ENCODE data around the gene EMILIN1.

The EMILIN1 gene

GRCh38 chr2:27123302-27124150 is 45.1 kb downstream of the EMILIN1 start, which contains the start of gene ABHD1:
TSS of gene ABHD1 (plus strand) at chr2:27123815. CDS start at chr2:27123949, 134 bp downstream.
- no peak for DNase-seq (ENCODE audit: low spot score)

DNA sequence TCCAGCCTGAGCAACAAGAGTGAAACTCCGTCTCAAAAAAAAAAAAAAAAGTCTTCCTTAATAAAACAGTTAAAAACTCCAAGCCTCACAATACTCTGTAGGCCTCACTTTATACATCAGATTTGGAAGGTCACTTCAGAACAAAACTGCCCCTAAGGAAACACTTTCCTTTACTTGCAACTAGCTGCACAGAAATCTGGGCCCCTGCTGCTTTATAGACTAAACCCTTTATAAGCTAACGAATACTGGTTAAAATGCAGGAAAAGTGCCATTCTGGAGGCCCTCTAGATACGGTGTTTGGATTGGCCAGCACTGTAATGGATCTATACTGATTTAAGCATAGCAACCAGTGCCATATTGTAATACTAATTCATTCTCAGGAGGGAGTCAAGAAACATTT is 46.7 kb downstream of the EMILIN1 start:
- DNase-seq (ENCODE audit: low spot score) = no peak

DNA sequence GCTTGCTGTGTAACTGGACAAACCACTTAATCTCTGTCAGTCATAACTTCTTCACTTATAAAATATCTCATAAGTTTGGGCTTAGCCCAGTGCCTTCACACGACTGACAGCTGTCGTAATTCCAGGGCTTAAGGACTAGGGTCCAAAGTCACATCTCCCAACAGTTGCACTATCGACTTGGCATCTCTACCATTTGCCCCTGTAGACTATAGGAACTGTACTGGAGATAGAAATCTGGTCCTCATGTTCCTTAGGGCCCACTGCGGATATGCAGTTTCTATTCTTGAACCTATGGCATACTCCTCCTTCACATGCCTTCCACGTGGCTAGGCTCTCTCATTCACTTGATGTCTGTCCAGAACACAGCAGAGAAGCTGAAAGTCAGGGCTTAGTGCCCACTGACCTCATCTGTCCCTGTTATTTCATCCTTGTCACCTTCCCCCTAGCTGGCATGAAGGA is 47.9 kb downstream of the EMILIN1 start:
- no peak for DNase-seq (ENCODE audit: low spot score)

DNA sequence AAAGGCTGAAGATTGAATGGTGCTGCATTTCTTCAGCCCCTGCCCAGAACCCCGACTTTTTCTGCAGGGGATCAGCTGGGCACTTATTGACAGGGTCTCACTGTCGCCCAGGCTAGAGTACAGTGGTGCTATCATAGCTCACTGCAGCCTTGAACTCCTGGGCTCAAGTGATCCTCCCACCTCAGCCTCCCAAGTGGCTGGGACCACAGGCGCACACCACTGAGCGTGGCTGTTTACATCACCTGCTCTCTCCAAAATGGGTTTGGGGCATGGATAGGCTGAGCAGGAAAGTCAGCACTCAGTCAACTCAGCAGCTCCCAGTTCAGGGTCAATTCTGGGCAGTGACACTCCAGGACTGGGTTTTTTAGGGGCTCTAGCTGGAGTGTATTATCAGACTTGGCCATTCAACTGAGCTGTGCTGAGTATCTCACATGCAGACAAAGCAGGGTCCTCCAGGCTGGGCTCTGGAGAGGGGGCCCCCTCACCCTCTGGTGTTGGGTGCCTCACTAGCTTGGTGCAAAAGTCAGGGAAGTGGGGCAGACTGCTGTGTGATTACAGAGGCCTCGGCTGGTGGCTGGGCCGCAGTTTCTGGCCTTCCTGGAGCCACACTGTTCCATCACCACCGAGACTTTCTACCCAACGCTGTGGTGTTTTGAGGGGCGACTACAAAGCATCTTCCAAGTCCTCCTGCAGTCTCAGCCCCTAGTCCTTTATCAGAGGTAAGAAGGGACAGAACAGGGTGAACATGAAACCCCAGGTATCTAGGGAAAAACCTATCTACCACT is 49.7 kb downstream of the EMILIN1 start:
- DNase-seq (ENCODE audit: low spot score) = no peak

- DNase-seq (ENCODE audit: low spot score) = peak; percentile 41
These were observed 50.5 kb downstream of the EMILIN1 start for GRCh38 chr2:27128668-27129571.

DNA sequence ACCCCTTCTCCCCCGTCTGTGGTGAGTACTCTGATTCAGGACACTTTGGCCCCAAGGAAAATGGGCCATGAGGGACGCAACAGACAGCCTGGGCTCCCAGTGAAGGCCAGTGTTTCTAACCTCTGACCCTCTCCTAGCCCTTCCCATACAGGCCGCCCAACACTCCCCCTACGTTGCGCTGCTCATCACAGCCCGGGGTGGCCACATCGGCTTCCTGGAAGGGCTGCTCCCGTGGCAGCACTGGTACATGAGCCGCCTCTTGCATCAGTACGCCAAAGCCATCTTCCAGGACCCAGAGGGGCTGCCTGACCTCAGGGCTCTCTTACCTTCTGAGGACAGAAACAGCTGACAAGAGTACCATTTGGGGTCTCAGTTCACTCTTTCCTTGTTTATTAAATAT is 52.0 kb downstream of the EMILIN1 start:
- peak; percentile 44 for DNase-seq (ENCODE audit: low spot score)

- DNase-seq (ENCODE audit: low spot score) = no peak
These were observed 53.0 kb downstream of the EMILIN1 start for GRCh38 chr2:27131429-27131828.

GRCh38 chr2:27133195-27133875 is 54.9 kb downstream of the EMILIN1 start:
- DNase-seq (ENCODE audit: low spot score) = no peak

- DNase-seq (ENCODE audit: low spot score) = peak; percentile 98
These were observed 55.7 kb downstream of the EMILIN1 start, which contains the start of gene PREB for GRCh38 chr2:27133905-27134780. TSS of gene PREB (minus strand) at chr2:27134636. CDS start at chr2:27134421, 215 bp downstream.

DNA sequence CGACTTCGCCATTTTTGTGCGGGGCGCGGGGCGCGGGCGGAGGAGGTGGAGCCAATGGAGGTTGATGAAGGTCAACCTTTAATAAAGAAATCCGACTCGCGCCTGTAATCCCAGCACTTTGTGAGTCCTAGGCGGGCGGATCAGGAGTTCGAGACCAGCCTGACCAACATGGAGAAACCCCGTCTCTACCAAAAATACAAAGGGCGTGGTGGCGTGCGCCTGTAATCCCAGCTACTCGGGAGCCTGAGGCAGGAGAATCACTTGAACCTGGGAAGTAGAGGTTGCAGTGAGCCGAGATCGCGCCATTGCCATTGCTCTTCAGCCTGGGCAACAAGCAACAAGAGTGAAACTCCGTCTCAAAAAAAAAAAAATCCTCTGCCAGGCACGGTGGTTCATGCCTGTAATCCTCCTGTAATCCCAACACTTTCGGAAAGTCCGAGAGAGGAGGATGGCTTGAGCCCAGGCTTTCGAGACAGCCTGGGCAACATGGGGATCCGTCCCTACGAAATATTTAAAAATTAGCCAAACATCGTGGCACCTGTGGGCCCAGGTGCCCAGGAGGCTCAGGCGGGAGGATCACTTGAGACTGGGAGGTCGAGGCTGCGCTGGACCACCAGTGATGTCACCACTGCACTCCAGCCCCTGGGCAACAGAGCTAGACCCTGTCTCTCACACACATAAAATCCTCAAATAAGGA is 56.5 kb downstream of the EMILIN1 start:
- DNase-seq (ENCODE audit: low spot score) = no peak

DNA sequence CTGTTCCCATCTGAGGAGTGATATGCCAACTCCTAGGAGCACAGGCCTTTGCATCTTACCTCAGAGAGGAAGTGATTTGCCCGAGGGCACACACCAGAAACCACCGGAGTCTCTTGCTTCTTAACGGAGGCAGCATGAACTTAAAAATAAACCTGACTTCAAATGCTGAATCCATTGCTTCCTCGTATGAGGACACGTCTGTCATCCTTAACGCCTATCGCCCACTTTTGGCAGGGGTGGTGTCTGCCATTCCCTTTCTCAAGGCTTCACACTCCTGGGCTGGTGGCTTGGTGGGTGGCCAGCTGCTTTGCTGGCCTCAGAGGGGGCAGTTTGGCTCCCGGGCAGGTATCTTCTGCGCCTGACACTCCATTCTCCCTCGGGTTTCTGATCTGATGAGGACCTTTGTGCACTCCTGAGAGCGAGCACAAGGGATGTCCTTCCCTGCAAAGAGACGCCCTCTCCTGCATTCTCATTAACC is 57.1 kb downstream of the EMILIN1 start:
- no peak for DNase-seq (ENCODE audit: low spot score)

Measured in left forelimb (tissue), 1 donor.